Measurements from ENCODE around the gene RUNX2.

RUNX2 gene

GRCh38 chr6:45605971-45606370 is 277.8 kb downstream of the RUNX2 start:
- Histone ChIP-seq H3K4me3 (ENCODE audit: severe bottlenecking) (no peak overlapping the region), H3K27me3 (ENCODE audit: insufficient read depth, poor library complexity, severe bottlenecking) (no peaks in the 10 kb centered on the region), H3K27ac (ENCODE audit: poor library complexity, severe bottlenecking) (no peak overlapping the region), H3K36me3 (ENCODE audit: low read depth) (no peaks in the 10 kb centered on the region), H3K9me3 (ENCODE audit: severe bottlenecking) (no peaks in the 10 kb centered on the region), H3K4me1 (ENCODE audit: insufficient read depth, poor library complexity, severe bottlenecking) (peaks cover 27% of the 10 kb centered on the region)
- ATAC-seq (ENCODE audit: low read depth) (no peak), DNase-seq (ENCODE audit: low spot score) (no peak)
- no peak for TF ChIP-seq CTCF (IDR thresholded peaks at IDR 0.05; ENCODE audit: poor library complexity, severe bottlenecking)

GRCh38 chr6:45606831-45607400 is 278.8 kb downstream of the RUNX2 start:
- no peak for ATAC-seq (ENCODE audit: low read depth)

DNA sequence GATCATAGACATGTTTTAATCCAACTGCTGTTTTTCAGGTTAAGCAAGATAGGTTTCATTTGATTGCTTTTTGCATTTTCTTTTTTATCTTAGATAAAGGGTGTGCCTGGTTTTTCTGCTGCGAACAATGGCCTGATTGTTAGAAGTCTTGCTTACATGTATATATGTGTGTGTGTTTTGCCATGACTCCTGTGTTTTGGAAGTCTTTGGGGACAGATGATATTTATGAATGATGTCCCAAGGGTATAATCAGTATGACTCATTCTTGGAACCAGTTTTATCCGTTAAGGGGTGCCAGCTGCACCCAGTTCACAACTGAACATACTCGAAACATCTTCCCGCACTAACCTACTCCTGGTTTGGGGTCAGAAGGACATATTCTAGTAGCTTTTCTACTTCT is 279.7 kb downstream of the RUNX2 start:
- Histone ChIP-seq H3K4me1 (ENCODE audit: insufficient read depth, poor library complexity, severe bottlenecking) (peaks cover 27% of the 10 kb centered on the region), H3K4me3 (ENCODE audit: severe bottlenecking) (no peak overlapping the region), H3K36me3 (ENCODE audit: low read depth) (no peaks in the 10 kb centered on the region), H3K27ac (ENCODE audit: poor library complexity, severe bottlenecking) (peak overlapping the region; percentile 83), H3K27me3 (ENCODE audit: insufficient read depth, poor library complexity, severe bottlenecking) (no peaks in the 10 kb centered on the region), H3K9me3 (ENCODE audit: severe bottlenecking) (no peaks in the 10 kb centered on the region)
- no peak for TF ChIP-seq CTCF (IDR thresholded peaks at IDR 0.05; ENCODE audit: poor library complexity, severe bottlenecking)
- ATAC-seq (ENCODE audit: low read depth) (peak; percentile 62), DNase-seq (ENCODE audit: low spot score) (no peak)

More at GRCh38 chr6:45606831-45607400, 278.8 kb downstream of the RUNX2 start:
- Histone ChIP-seq H3K4me3 (ENCODE audit: severe bottlenecking) (no peak overlapping the region), H3K27ac (ENCODE audit: poor library complexity, severe bottlenecking) (peak overlapping the region; percentile 83), H3K27me3 (ENCODE audit: insufficient read depth, poor library complexity, severe bottlenecking) (no peaks in the 10 kb centered on the region), H3K9me3 (ENCODE audit: severe bottlenecking) (no peaks in the 10 kb centered on the region), H3K4me1 (ENCODE audit: insufficient read depth, poor library complexity, severe bottlenecking) (peaks cover 27% of the 10 kb centered on the region), H3K36me3 (ENCODE audit: low read depth) (no peaks in the 10 kb centered on the region)
- no peak for TF ChIP-seq CTCF (IDR thresholded peaks at IDR 0.05; ENCODE audit: poor library complexity, severe bottlenecking)
- DNase-seq (ENCODE audit: low spot score), result no peak

GRCh38 chr6:45608252-45608913 is 280.3 kb downstream of the RUNX2 start:
- no peaks in the 10 kb centered on the region for H3K9me3 ChIP-seq (ENCODE audit: severe bottlenecking)
- H3K4me3 ChIP-seq (ENCODE audit: severe bottlenecking), result no peak overlapping the region
- DNase-seq (ENCODE audit: low spot score), result no peak
- no peaks in the 10 kb centered on the region for H3K27me3 ChIP-seq (ENCODE audit: insufficient read depth, poor library complexity, severe bottlenecking)
- H3K27ac ChIP-seq (ENCODE audit: poor library complexity, severe bottlenecking), result peak overlapping the region; percentile 83
- ATAC-seq (ENCODE audit: low read depth), result peak; percentile 69
- H3K36me3 ChIP-seq (ENCODE audit: low read depth), result no peaks in the 10 kb centered on the region
- TF ChIP-seq CTCF (IDR thresholded peaks at IDR 0.05; ENCODE audit: poor library complexity, severe bottlenecking), result no peak
- peaks cover 30% of the 10 kb centered on the region for H3K4me1 ChIP-seq (ENCODE audit: insufficient read depth, poor library complexity, severe bottlenecking)

DNA sequence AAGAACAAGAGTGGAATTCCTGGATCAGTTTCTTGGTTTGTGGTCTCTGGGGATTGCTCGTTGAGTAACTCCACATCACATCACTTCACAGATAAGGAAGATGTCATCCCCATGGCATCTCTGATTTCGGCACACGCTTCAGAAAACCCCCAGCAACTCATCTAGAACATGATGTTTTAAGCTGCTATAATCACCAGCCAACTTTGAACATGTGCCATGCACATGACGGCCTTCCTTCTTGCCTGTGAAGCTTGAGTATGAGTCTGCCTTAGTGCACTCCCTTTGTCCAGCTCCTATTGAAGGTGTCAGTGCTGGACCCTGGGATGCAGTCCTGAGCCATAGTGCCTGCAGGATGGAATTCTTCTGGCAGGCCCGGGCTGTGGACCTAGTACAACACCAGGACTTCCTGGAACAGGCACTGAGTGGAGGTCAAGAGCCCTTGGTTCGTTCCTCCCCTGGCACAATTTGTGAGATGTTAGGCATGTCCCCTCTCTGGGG is 281.1 kb downstream of the RUNX2 start:
- no peak for DNase-seq (ENCODE audit: low spot score)
- Histone ChIP-seq H3K4me3 (ENCODE audit: severe bottlenecking) (no peak overlapping the region), H3K4me1 (ENCODE audit: insufficient read depth, poor library complexity, severe bottlenecking) (peaks cover 35% of the 10 kb centered on the region), H3K27ac (ENCODE audit: poor library complexity, severe bottlenecking) (peak overlapping the region; percentile 83), H3K36me3 (ENCODE audit: low read depth) (no peaks in the 10 kb centered on the region), H3K9me3 (ENCODE audit: severe bottlenecking) (no peaks in the 10 kb centered on the region), H3K27me3 (ENCODE audit: insufficient read depth, poor library complexity, severe bottlenecking) (no peaks in the 10 kb centered on the region)
- no peak for ATAC-seq (ENCODE audit: low read depth)
- no peak for TF ChIP-seq CTCF (IDR thresholded peaks at IDR 0.05; ENCODE audit: poor library complexity, severe bottlenecking)

All from RWPE2 (cell line).